ENCODE results near the gene GIGYF2.

DNA sequence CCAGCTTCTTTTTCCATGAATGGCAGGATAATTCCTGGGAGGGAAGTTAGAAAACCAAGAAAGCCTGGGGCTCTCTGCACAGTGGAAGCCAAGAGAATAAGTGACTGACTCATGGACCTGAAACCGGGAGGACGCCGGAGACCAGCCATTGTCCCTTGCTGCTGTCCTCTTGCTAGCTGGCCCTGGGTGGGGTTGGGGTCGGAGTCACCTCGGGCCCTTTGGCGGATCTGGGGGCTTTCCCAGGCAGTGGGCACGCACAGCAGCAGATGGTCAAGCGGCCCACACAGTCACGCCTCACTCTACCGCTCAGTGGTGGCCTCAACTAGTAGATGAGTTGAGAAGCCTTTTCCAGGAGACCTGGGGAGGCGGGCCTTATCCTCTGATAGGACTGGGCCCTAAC is 48.1 kb upstream of the GIGYF2 start:
- TF ChIP-seq TAF1 (IDR thresholded peaks at IDR 0.05; ENCODE audit: borderline replicate concordance, insufficient read depth, low read length) (no peak), SIN3A (IDR thresholded peaks at IDR 0.05; ENCODE audit: borderline replicate concordance, insufficient read depth, low read length) (no peak)

Data from PFSK-1 (cell line).